ENCODE results near the gene FHDC1. TPM values are rescaled to one million over a fixed set of nuclear protein-coding genes. Genes with fewer than 3 reads are reported as not detected.

FHDC1 gene
- total RNA-seq, 3 donors from 2014 or later, result 0.05 to 0.11 TPM; not detected in 1

DNA sequence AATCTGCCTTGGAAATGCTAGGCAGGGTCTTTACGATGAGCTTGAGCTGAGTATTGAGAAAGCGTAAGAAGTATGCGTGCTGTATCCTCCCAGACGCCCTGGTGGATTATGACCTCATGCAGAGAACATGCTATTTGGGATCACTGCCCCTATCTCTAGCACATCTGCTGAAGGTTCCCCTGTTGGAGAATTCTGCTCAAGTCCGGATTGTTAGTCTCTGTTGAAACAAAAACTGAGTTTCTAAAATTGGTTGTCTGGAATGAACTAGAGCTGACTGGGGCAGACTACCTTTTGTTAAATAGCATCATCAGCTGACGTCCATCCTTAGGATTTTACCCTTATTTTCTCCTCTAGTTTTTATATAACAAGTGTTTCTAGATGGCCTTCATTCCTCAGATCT, 7.5 kb downstream of the FHDC1 start:
- peaks cover 2% of the 10 kb centered on the region for H3K36me3 Mint-ChIP-seq (ENCODE audit: insufficient read depth)
- peaks cover 35% of the 10 kb centered on the region for H3K27me3 Mint-ChIP-seq (ENCODE audit: low read depth)

DNA sequence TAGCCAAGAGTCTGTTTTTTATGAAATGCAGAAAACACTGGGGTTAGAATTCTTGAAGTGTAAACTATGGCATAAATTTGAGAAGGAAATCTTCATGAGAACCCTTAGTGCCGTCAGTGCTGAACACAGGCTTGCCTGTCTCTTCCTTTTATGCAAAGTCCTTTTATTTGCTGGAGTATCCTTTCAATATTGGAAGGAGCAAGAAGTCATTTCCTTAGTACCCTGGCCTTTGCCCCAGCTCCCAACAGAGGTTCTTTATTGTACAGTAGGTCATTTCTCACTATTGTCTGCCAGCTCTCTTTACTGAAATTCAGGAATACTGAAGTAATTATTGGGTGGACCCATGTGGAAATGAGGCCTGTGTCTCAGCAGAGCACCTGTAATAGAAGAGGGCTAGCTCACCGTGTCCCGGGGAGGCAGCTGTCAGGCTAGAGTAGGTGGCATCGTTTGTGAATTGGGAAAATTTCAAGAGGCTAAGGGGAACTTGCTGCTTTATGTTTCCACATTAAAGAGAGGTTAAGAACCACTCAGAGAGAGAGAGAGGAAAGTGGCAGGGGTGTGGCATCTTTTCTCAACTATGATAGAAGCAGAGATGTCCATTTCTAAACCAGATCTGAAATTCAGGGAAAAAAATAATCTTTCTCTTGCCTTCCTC, 8.7 kb downstream of the FHDC1 start:
- Mint-ChIP-seq H3K4me1 (ENCODE audit: low read depth) (no peaks in the 10 kb centered on the region), H3K36me3 (ENCODE audit: insufficient read depth) (peaks cover 2% of the 10 kb centered on the region), H3K27me3 (ENCODE audit: low read depth) (peaks cover 25% of the 10 kb centered on the region), H3K4me3 (no peak overlapping the region), H3K9me3 (no peaks in the 10 kb centered on the region)
- DNase-seq (no peak), ATAC-seq (no peak)

More for the DNA sequence above, 7.5 kb downstream of the FHDC1 start:
- no peaks in the 10 kb centered on the region for H3K4me1 Mint-ChIP-seq (ENCODE audit: low read depth)
- no peak overlapping the region for H3K4me3 Mint-ChIP-seq
- DNase-seq (no peak), ATAC-seq (no peak)
- no peaks in the 10 kb centered on the region for H3K9me3 Mint-ChIP-seq

DNA sequence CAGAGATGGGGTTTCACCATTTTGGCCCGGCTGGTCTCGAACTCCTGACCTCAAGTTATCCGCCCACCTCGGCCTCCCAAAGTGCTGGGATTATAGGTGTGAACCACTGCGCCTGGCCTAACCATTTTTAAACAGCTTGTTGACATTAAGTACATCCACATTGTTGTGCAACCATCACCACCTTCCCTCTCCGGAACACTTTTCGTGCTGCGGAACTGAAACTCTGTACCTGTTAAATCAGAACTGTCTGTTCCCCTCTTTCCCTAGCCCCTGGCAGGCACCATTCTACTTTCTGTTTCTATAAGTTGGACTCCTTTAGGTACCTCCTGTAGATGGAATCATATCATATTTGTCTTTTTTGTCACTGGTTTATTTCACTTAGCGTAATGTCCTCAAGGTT, 9.5 kb downstream of the FHDC1 start:
- Mint-ChIP-seq H3K4me1 (ENCODE audit: low read depth) (no peaks in the 10 kb centered on the region), H3K36me3 (ENCODE audit: insufficient read depth) (peaks cover 2% of the 10 kb centered on the region), H3K27me3 (ENCODE audit: low read depth) (peaks cover 18% of the 10 kb centered on the region), H3K9me3 (no peaks in the 10 kb centered on the region), H3K4me3 (no peak overlapping the region)
- ATAC-seq (no peak), DNase-seq (no peak)

DNA sequence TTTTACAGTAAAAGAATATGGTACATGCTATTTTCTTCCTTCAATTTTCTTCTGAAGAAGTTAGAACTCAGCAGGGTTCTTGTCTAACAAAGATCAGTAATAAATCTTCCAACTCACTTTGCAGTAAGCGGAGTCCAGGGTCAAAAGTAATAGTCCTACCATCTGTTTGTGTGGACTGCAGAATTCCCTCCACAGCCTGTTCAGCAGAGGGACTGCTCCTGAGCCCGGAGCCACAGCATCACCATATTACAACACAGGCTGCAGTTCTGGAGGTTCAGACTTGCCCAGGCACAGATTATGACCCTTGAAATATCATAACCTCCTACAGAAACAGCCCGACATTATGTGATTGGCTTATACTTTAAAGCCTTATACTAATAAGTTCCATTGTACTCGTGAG, 10.3 kb downstream of the FHDC1 start:
- no peak overlapping the region for H3K4me3 Mint-ChIP-seq
- peaks cover 18% of the 10 kb centered on the region for H3K27me3 Mint-ChIP-seq (ENCODE audit: low read depth)
- DNase-seq, result no peak
- H3K9me3 Mint-ChIP-seq, result no peaks in the 10 kb centered on the region
- H3K4me1 Mint-ChIP-seq (ENCODE audit: low read depth), result no peaks in the 10 kb centered on the region
- no peak for ATAC-seq
- peaks cover 2% of the 10 kb centered on the region for H3K36me3 Mint-ChIP-seq (ENCODE audit: insufficient read depth)

DNA sequence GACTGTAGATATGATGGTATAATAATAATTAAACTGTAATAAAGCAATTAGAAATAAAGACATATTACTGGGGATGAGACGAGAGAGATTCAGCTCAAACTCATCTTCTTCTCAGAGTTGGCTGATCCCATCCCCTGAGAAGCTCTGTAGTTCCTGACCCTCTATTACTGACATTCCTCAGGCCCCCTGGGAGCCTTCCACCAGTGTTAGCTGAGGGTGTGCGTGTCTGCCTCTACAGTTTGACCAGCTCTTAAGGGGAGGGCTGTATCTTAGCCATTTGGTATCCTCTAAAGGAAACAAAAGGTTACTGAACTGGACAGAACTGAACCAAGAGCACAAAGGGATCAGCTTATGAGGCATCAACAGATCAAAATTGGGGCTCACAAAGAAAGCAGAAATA, 11.2 kb downstream of the FHDC1 start:
- Mint-ChIP-seq H3K4me1 (ENCODE audit: low read depth) (no peaks in the 10 kb centered on the region), H3K4me3 (no peak overlapping the region), H3K27me3 (ENCODE audit: low read depth) (peaks cover 10% of the 10 kb centered on the region), H3K36me3 (ENCODE audit: insufficient read depth) (peaks cover 2% of the 10 kb centered on the region), H3K9me3 (no peaks in the 10 kb centered on the region)
- no peak for ATAC-seq
- no peak for DNase-seq

DNA sequence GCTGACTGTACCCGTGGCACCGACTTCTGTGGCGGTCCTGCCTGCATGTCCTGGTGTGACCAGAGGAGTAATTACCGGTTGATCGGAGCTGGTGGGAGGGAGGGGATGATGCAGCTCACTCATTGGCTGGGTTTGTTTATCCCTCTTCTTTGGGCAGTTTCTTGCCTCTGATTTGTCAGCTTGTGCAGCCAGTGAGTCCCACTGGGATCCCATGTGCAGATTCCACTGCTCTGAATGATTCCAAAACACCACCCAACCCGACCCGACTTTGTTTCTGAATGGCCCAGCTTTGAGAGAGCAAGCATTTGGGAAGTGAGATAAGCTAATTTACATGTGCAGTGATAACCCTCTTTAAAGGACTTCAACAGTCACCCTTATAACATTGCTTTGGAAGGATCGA, 13.8 kb downstream of the FHDC1 start:
- Mint-ChIP-seq H3K4me3 (no peak overlapping the region), H3K27me3 (ENCODE audit: low read depth) (peaks cover 8% of the 10 kb centered on the region), H3K9me3 (no peaks in the 10 kb centered on the region), H3K4me1 (ENCODE audit: low read depth) (no peaks in the 10 kb centered on the region), H3K36me3 (ENCODE audit: insufficient read depth) (peaks cover 2% of the 10 kb centered on the region)
- no peak for DNase-seq
- ATAC-seq, result no peak

DNA sequence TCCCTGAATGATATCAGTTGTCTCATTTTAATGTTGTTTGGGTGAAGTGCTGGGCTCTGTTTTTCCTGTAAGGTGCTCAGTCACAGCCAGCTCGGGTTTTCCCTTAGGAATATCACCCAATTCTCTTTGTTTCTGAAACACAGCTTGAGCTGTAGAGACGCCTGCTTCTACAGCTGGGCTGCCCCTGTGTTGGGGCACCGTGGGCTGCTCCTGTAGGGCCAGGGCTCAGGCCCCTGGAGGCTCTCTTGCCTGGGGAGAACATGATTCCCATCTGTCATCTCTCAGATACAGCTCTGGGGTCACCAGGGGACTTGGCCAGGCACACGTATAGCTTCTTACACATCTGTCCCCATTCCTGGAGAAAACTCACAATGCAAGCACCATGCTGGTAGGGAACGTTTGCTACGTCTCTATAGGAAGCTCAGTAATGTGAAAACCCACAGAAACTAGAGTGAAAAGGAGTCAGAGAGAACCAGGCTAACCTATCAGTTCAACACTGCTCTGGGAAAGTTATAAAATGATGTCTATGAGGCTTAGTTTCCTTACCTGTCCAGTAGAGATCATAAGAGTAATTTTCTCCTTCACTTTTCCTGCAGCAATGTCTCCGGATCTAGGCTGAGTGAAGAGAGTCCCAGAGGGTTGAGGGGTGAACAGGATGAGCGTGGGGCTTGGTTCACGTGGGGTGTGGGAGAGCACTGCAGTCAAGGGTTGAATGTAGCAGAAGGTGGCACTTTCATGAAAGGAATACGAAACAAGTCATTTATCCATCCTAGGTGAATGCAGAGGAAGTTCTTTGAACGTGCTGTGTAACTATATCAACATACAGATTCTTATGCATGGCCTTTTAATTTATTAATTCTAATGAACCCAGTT, 14.5 kb downstream of the FHDC1 start:
- Mint-ChIP-seq H3K9me3 (no peaks in the 10 kb centered on the region), H3K36me3 (ENCODE audit: insufficient read depth) (peaks cover 2% of the 10 kb centered on the region), H3K4me1 (ENCODE audit: low read depth) (no peaks in the 10 kb centered on the region), H3K27me3 (ENCODE audit: low read depth) (peaks cover 7% of the 10 kb centered on the region), H3K4me3 (no peak overlapping the region)
- ATAC-seq (no peak), DNase-seq (no peak)

DNA sequence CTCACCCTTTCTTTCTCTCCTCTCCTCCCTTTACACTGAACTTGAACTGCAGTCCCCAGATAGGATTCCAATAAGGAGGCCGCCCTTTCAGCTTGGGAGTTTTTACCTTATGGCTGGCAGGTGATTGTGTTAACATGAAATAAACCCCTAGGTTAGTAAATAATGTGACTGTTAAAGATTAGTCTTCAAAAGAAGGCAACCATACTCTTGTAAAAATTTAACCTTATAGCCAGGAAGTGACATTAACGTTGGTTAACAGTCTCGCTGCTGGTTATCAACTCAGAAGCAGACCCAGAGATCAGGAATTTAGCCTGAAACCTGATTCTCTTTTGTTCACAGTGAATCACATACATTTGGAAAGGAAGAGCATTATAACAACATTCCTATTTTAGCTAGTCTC, 15.2 kb downstream of the FHDC1 start:
- ATAC-seq (no peak), DNase-seq (no peak)
- no peak overlapping the region for H3K4me3 Mint-ChIP-seq
- H3K9me3 Mint-ChIP-seq, result no peaks in the 10 kb centered on the region
- H3K4me1 Mint-ChIP-seq (ENCODE audit: low read depth), result no peaks in the 10 kb centered on the region
- H3K36me3 Mint-ChIP-seq (ENCODE audit: insufficient read depth), result peaks cover 2% of the 10 kb centered on the region
- peaks cover 9% of the 10 kb centered on the region for H3K27me3 Mint-ChIP-seq (ENCODE audit: low read depth)

DNA sequence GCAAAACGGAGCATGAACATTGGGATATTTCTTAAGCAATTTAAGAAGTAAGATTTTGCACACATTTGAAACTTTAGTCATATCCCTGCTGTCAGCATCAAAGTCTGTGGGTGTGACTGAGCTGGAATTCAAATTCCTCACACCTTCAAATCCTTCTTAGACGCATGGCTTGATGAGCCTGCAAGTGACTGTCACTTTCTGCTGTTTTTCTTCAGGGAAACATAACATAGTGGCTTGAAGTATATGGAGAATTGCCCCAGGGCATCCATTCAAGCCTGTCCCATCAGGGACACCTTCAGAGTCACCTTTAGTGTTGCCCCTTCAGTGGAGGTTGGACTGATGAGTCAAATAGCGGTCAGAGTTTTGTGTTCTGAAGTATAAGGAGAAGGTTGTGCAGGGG, 17.4 kb downstream of the FHDC1 start:
- ATAC-seq (no peak), DNase-seq (no peak)
- Mint-ChIP-seq H3K9me3 (no peaks in the 10 kb centered on the region), H3K27me3 (ENCODE audit: low read depth) (peaks cover 4% of the 10 kb centered on the region), H3K4me3 (no peak overlapping the region), H3K36me3 (ENCODE audit: insufficient read depth) (no peaks in the 10 kb centered on the region), H3K4me1 (ENCODE audit: low read depth) (peaks cover 3% of the 10 kb centered on the region)

DNA sequence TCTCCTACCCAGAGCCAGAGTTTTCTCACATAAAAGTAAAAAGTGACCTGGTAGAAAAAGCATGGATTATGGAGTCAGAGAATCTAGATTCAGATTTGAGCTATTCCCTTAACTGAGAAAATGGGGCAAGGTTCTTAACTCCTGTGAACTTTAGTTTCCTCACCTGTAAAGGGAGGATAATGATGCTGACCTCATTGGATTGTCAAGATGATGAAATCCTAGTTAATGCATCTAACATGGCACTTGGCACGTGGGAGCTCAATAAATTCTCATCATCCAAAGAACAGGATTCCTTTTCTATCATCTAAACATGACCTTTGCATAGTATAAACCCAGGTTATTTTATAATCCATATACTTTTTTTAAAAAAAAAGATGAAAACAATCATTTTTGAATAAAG, 18.6 kb downstream of the FHDC1 start:
- Mint-ChIP-seq H3K27me3 (ENCODE audit: low read depth) (peaks cover 3% of the 10 kb centered on the region), H3K4me3 (no peak overlapping the region), H3K36me3 (ENCODE audit: insufficient read depth) (no peaks in the 10 kb centered on the region), H3K9me3 (no peaks in the 10 kb centered on the region), H3K4me1 (ENCODE audit: low read depth) (peaks cover 3% of the 10 kb centered on the region)
- ATAC-seq, result no peak
- DNase-seq, result no peak

DNA sequence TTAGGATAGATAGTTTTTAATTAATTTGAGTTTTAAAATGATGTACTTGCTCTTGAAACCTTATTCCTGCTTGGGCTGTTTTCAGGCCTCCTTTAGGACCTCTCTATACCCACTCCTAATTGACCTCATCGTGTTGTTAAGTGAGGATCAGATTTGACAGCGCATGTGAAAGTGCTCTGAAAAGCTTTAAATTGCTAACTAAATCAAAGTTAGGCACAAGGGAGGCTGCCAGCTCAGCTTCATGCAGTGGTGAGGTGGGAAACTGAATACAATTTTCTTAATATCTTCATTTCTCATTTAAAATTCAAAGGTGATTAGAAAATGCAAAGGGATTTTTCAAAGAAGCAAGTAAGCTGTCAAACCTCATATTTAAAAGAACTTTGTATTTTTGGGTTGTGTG, 20.0 kb downstream of the FHDC1 start:
- Mint-ChIP-seq H3K27me3 (ENCODE audit: low read depth) (peaks cover 2% of the 10 kb centered on the region), H3K4me3 (no peak overlapping the region)

DNA sequence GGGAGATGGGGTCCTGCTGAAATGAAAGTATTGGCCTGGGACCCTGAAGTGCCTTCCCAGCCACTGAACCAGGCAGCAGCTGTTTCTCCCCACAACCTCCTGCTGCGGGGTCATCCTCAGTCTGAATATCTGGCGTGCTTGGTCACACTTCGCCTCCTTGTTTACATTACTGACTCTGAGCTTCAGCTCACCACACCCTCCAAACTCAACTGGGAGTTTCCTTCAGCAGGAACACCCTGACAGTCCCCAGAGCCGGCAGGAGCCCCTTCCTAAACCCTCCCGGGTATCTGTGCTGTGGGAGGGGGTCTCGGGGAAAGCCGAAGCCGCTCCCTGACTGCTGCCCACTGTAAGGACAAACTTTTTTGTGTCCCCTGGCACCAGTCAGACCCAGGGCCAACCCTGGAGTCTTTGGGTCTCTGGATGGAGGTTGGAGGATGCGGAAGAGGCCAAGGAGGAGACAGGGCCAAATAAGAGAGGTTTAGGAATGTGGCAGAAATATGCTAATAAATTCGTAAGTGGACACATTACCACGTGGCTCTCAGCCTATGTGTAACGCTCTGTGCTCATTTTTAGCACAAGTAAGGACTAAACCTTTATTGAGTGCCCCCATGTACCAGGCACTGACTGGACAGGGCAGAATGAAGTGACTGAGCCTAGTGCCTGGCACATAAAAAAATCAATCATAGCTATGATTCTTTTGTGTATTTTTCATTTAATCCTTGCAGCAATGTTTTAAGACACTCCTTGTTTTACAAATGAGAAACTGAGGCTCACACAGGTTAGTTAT, 20.7 kb downstream of the FHDC1 start:
- peaks cover 2% of the 10 kb centered on the region for H3K27me3 Mint-ChIP-seq (ENCODE audit: low read depth)
- peaks cover 3% of the 10 kb centered on the region for H3K4me1 Mint-ChIP-seq (ENCODE audit: low read depth)
- no peaks in the 10 kb centered on the region for H3K36me3 Mint-ChIP-seq (ENCODE audit: insufficient read depth)
- no peak for DNase-seq
- ATAC-seq, result no peak
- no peaks in the 10 kb centered on the region for H3K9me3 Mint-ChIP-seq
- no peak overlapping the region for H3K4me3 Mint-ChIP-seq

More for the DNA sequence above, 20.0 kb downstream of the FHDC1 start:
- ATAC-seq, result no peak
- no peak for DNase-seq
- no peaks in the 10 kb centered on the region for H3K9me3 Mint-ChIP-seq
- H3K4me1 Mint-ChIP-seq (ENCODE audit: low read depth), result peaks cover 3% of the 10 kb centered on the region
- H3K36me3 Mint-ChIP-seq (ENCODE audit: insufficient read depth), result no peaks in the 10 kb centered on the region

DNA sequence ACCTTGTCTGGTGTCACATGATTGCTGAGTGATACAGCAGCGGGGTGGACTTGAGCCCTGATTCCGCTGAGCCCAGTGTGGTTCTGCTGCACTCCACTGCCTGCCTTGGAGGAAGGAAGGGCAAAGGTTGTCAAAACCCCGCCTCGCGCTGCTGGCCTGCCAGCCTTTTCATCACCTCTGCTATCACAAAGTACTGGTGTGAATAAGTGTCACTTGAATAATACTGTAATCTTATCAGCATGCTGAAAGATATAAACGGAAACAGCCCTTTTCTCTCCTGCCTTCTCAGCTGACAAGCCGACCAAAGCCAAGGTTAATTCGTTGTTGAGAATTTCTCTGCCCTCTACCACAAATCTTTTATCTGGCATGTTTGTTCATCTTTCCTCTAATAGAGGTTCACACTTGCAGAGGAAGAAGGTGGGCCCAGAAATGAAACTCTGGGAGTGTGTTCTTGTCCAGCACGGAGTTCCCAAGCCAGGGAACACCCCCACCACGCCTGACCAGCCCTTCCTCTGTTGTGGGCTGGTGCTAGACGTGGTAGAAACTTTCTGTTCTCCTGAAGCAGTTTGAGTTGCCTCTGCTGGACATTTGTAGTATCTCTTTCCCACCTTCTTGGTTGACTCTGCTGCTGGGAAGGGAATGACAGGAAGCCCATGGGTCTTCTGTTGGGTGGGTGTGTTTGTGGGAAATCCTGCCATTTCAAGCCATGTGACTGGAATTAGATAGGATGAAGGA, 21.5 kb downstream of the FHDC1 start:
- Mint-ChIP-seq H3K27me3 (ENCODE audit: low read depth) (peaks cover 2% of the 10 kb centered on the region), H3K4me3 (no peak overlapping the region), H3K4me1 (ENCODE audit: low read depth) (peaks cover 3% of the 10 kb centered on the region), H3K9me3 (no peaks in the 10 kb centered on the region), H3K36me3 (ENCODE audit: insufficient read depth) (no peaks in the 10 kb centered on the region)
- ATAC-seq (no peak), DNase-seq (no peak)

DNA sequence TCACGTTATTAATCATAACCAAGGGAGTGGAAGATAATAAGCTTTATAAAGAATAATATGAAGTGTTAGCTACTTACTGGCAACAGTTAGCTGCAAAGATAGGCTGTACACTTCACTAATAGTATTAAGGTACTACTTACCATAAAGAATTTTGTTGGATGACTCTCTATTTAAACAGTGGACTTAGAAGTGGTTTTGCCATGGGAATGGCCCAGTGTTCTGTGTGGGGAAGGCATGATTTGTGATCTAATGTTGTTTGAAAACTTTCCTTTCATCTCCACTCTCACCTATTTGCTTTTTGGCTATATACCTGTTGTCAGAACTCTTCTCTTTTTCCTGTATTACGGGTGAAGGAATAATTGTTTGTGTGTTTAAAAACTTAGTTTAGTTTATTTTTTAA, 23.0 kb downstream of the FHDC1 start:
- peaks cover 3% of the 10 kb centered on the region for H3K4me1 Mint-ChIP-seq (ENCODE audit: low read depth)
- peaks cover 2% of the 10 kb centered on the region for H3K27me3 Mint-ChIP-seq (ENCODE audit: low read depth)
- DNase-seq, result no peak
- no peak overlapping the region for H3K4me3 Mint-ChIP-seq
- ATAC-seq, result no peak
- no peaks in the 10 kb centered on the region for H3K9me3 Mint-ChIP-seq
- H3K36me3 Mint-ChIP-seq (ENCODE audit: insufficient read depth), result no peaks in the 10 kb centered on the region

All from activated T-cell treated with anti-CD3 and anti-CD28 coated beads, Interleukin-2, amount 50 U/mL, for 4 hours (primary cell).